H7 (cell line): ENCODE measurements around the gene BICD1. TPM values are rescaled to one million over a fixed set of nuclear protein-coding genes. Genes with fewer than 3 reads are reported as not detected.

Source experiments
- DNase-seq: peaks from one replicate; pipeline ENCODE4 v3.0.0; 2012
- H3K27me3 ChIP-seq: 2 replicates; pipeline ENCODE4 v1.6.0; 2011; ENCODE audit warnings: mild to moderate bottlenecking, low read length; ENCODE audit not compliant: control insufficient read depth, insufficient read depth
- H3K36me3 ChIP-seq: replicated peaks from 2 replicates; pipeline ENCODE4 v1.5.1; 2011; ENCODE audit warnings: low read length; ENCODE audit not compliant: control insufficient read depth, insufficient read depth
- H3K4me3 ChIP-seq: 2 replicates; pipeline ENCODE4 v1.5.1; 2011; ENCODE audit warnings: low read depth, mild to moderate bottlenecking, control low read depth, low read length, moderate library complexity; ENCODE audit not compliant: insufficient read depth
- total RNA-seq: library from RNA; depleted of rRNA; stranded (reverse); fragments of >200 nt; shearing (Covaris generic); gene quantifications from 2 replicates; pipeline ENCODE4 v1.2.3, GENCODE V29; 2014; rRNA removed

The BICD1 gene
- total RNA-seq, 1 experiment from 2014 or later, result 13.1 TPM

DNA sequence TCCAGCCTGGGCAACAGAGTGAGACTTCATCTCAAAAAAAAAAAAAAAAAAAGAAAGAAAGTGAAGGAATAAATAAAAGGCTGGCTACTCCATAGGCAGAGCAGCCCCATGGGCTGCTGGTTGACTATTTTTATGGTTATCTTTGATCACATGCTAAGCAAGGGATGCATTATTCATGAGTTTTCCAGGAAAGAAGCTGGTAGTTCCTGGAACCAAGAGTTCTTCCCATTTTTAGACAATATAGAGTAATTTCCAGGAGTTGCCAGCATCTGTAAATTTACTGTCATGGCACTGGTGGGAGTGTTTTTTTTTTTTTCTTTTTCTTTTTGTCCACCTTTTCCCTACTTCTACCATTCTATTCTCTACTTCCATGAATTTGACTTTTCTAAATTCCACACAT lies 316.9 kb downstream of the BICD1 start:
- Histone ChIP-seq H3K4me3 (no peak overlapping the region), H3K36me3 (no peaks in the 10 kb centered on the region), H3K27me3 (no peaks in the 10 kb centered on the region)
- no peak for DNase-seq

DNA sequence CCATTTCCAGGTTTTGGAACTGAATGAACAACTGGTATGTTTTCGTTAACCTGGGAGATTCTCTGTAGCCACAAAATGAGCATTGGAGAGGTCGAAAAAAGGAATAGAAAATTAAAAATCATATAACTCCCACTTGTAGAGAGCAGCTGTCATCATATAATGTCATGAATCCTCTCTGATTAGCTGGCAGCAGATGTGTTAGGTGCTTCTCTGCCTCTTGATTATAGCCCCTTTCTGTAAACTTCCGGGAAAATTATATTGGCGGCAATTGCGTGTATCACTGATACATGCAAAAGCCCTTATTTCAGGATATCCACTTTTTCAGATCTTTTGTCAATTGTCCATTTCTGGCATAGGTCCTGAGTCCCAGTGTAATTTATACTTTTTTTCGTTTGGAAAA lies 324.4 kb downstream of the BICD1 start:
- H3K4me3 ChIP-seq, result no peak overlapping the region
- DNase-seq, result no peak
- H3K36me3 ChIP-seq, result peaks cover 2% of the 10 kb centered on the region; the same call in 1 of the 2 replicates
- H3K27me3 ChIP-seq, result no peaks in the 10 kb centered on the region

Other genes with a start within 250 kb of the BICD1 start
- gene RESF1, start 147.4 kb upstream of the BICD1 start, total RNA-seq, result 51.8 and 69.6 TPM in 2 replicates